ENCODE data around the gene DNTT.

The DNTT gene

GRCh38 chr10:96304230-96304629 is at the start of gene DNTT:
Gene DNTT (plus strand): TSS chr10:96304434. CDS start chr10:96304498, 64 bp downstream.
- in situ Hi-C loops (cut with MboI; ENCODE audit: low sequenced_read_pairs) = no loop called here

GRCh38 chr10:96254976-96255375 is 49.3 kb upstream of the DNTT start:
- in situ Hi-C loops (cut with MboI; ENCODE audit: low sequenced_read_pairs) = no loop called here

- in situ Hi-C loops (cut with MboI; ENCODE audit: low sequenced_read_pairs) = no loop called here
These were observed 48.5 kb upstream of the DNTT start for GRCh38 chr10:96255549-96256333.

- in situ Hi-C loops (cut with MboI; ENCODE audit: low sequenced_read_pairs) = no loop called here
These were observed 46.3 kb upstream of the DNTT start for GRCh38 chr10:96257944-96258343.

- in situ Hi-C loops (cut with MboI; ENCODE audit: low sequenced_read_pairs) = no loop called here
These were observed 45.1 kb upstream of the DNTT start for GRCh38 chr10:96259150-96259549.

GRCh38 chr10:96260014-96260413 is 44.2 kb upstream of the DNTT start:
- in situ Hi-C loops (cut with MboI; ENCODE audit: low sequenced_read_pairs) = no loop called here

GRCh38 chr10:96261132-96261531 is 43.1 kb upstream of the DNTT start:
- in situ Hi-C loops (cut with MboI; ENCODE audit: low sequenced_read_pairs) = no loop called here

GRCh38 chr10:96261930-96262329 is 42.3 kb upstream of the DNTT start:
- in situ Hi-C loops (cut with MboI; ENCODE audit: low sequenced_read_pairs) = no loop called here

GRCh38 chr10:96263176-96263575 is 41.1 kb upstream of the DNTT start:
- in situ Hi-C loops (cut with MboI; ENCODE audit: low sequenced_read_pairs) = no loop called here

- in situ Hi-C loops (cut with MboI; ENCODE audit: low sequenced_read_pairs) = no loop called here
These were observed 40.6 kb upstream of the DNTT start for GRCh38 chr10:96263669-96264068.

- in situ Hi-C loops (cut with MboI; ENCODE audit: low sequenced_read_pairs) = no loop called here
These were observed 39.3 kb upstream of the DNTT start for GRCh38 chr10:96264938-96265337.

- in situ Hi-C loops (cut with MboI; ENCODE audit: low sequenced_read_pairs) = no loop called here
These were observed 38.0 kb upstream of the DNTT start for GRCh38 chr10:96266118-96266770.

- in situ Hi-C loops (cut with MboI; ENCODE audit: low sequenced_read_pairs) = no loop called here
These were observed 37.0 kb upstream of the DNTT start for GRCh38 chr10:96267234-96267705.

- in situ Hi-C loops (cut with MboI; ENCODE audit: low sequenced_read_pairs) = no loop called here
These were observed 35.8 kb upstream of the DNTT start for GRCh38 chr10:96268341-96268909.

GRCh38 chr10:96269438-96270300 is 34.6 kb upstream of the DNTT start:
- in situ Hi-C loops (cut with MboI; ENCODE audit: low sequenced_read_pairs) = no loop called here

GRCh38 chr10:96270571-96270970 is 33.7 kb upstream of the DNTT start:
- in situ Hi-C loops (cut with MboI; ENCODE audit: low sequenced_read_pairs) = no loop called here

GRCh38 chr10:96271016-96271815 is 33.0 kb upstream of the DNTT start, which contains the start of gene BLNK:
Gene BLNK (minus strand): TSS chr10:96271569. CDS start chr10:96271398, 171 bp downstream.
- in situ Hi-C loops (cut with MboI; ENCODE audit: low sequenced_read_pairs) = no loop called here

- in situ Hi-C loops (cut with MboI; ENCODE audit: low sequenced_read_pairs) = no loop called here
These were observed 31.6 kb upstream of the DNTT start for GRCh38 chr10:96272316-96273280.

Data from HL-60/S4 treated with phorbol 12-myristate 13-acetate at 8.2 ng/mL for 4 days and 3 days (cell line).